HCT116 (cell line): ENCODE data around the gene KRT6A.

Experiments
- EZH2phosphoT487 ChIP-seq: fragments of 200-600 bp; IDR thresholded peaks from 2 replicates; pipeline ENCODE4 v1.6.1; 2018; ENCODE audit warnings: antibody characterized with exemption, borderline replicate concordance
- POLR2A ChIP-seq: IDR thresholded peaks from 2 replicates; pipeline ENCODE4 v1.7.0; 2011; ENCODE audit warnings: borderline replicate concordance; ENCODE audit not compliant: insufficient read depth, insufficient read length; ENCODE audit errors: extremely low read depth
- POLR2AphosphoS5 ChIP-seq: IDR thresholded peaks from 2 replicates; pipeline ENCODE4 v1.6.1; 2011; ENCODE audit warnings: mild to moderate bottlenecking, low read depth, low read length, moderate library complexity
- SRF ChIP-seq: IDR thresholded peaks from 2 replicates; pipeline ENCODE4 v1.6.1; 2012; ENCODE audit warnings: low read depth
- TF ChIP-seq, protein P1 (sequence below): IDR thresholded peaks from 2 replicates; pipeline ENCODE4 v1.6.1; 2012; ENCODE audit warnings: low read depth
- TF ChIP-seq, protein P2 (sequence below), 3 experiments: fragments of 200-600 bp in 1 of 3; sonication (generic) in 1 of 3; IDR thresholded peaks in 2 of 3; conservative IDR thresholded peaks in 1 of 3; 2 replicates each; pipeline ENCODE4 v1.5.1; 2012 to 2017; ENCODE audit warnings: low read depth in 2 of 3, low read length in 2 of 3, antibody characterized with exemption in 1 of 3, borderline replicate concordance in 1 of 3, control low read depth in 1 of 3, mild to moderate bottlenecking in 1 of 3, mixed read lengths in 1 of 3, mixed run types in 1 of 3, moderate library complexity in 1 of 3; ENCODE audit not compliant: insufficient read depth in 1 of 3
- TF ChIP-seq, protein P3 (sequence below): IDR thresholded peaks from 2 replicates; pipeline ENCODE4 v1.6.1; 2011; ENCODE audit warnings: mild to moderate bottlenecking, low read length, moderate library complexity; ENCODE audit not compliant: insufficient replicate concordance; ENCODE audit errors: extremely low read depth

DNA sequence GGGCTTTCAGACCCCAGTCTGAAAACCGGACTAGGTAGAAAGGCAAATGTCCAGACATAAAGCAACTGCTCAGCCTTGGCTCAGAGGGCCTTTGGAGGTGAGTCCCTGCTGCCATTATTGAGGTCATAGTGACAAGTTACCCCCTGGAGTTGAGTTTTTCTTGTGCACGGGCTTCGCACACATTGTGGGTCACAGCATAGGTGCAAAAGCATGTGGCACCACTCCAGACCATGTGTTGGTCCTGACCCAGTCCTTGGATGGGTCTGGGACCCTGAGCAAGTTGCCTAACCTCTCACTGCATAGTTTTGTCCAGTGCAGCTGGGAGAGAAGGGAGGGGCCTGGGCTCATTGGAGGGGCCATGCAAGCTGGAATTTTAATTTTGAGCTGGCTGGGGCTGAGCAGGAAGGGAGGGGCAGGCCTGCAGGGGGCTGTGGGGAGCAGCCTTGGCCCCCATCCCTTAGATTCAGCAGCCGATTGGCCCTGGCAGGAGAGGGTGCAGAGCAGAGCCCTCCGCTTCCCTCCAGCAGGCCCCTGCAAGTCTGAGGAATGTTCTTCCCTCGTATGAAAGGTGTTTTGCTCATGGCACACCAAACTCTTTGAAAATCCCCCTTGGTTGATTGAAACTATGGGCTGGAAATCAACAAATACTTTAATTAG, 31.3 kb upstream of the KRT6A start:
- TF ChIP-seq, protein P1, sequence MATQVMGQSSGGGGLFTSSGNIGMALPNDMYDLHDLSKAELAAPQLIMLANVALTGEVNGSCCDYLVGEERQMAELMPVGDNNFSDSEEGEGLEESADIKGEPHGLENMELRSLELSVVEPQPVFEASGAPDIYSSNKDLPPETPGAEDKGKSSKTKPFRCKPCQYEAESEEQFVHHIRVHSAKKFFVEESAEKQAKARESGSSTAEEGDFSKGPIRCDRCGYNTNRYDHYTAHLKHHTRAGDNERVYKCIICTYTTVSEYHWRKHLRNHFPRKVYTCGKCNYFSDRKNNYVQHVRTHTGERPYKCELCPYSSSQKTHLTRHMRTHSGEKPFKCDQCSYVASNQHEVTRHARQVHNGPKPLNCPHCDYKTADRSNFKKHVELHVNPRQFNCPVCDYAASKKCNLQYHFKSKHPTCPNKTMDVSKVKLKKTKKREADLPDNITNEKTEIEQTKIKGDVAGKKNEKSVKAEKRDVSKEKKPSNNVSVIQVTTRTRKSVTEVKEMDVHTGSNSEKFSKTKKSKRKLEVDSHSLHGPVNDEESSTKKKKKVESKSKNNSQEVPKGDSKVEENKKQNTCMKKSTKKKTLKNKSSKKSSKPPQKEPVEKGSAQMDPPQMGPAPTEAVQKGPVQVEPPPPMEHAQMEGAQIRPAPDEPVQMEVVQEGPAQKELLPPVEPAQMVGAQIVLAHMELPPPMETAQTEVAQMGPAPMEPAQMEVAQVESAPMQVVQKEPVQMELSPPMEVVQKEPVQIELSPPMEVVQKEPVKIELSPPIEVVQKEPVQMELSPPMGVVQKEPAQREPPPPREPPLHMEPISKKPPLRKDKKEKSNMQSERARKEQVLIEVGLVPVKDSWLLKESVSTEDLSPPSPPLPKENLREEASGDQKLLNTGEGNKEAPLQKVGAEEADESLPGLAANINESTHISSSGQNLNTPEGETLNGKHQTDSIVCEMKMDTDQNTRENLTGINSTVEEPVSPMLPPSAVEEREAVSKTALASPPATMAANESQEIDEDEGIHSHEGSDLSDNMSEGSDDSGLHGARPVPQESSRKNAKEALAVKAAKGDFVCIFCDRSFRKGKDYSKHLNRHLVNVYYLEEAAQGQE = no peak
- TF ChIP-seq, protein P2, sequence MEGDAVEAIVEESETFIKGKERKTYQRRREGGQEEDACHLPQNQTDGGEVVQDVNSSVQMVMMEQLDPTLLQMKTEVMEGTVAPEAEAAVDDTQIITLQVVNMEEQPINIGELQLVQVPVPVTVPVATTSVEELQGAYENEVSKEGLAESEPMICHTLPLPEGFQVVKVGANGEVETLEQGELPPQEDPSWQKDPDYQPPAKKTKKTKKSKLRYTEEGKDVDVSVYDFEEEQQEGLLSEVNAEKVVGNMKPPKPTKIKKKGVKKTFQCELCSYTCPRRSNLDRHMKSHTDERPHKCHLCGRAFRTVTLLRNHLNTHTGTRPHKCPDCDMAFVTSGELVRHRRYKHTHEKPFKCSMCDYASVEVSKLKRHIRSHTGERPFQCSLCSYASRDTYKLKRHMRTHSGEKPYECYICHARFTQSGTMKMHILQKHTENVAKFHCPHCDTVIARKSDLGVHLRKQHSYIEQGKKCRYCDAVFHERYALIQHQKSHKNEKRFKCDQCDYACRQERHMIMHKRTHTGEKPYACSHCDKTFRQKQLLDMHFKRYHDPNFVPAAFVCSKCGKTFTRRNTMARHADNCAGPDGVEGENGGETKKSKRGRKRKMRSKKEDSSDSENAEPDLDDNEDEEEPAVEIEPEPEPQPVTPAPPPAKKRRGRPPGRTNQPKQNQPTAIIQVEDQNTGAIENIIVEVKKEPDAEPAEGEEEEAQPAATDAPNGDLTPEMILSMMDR (IDR thresholded peaks at IDR 0.05 in 2 of 3, conservative IDR thresholded peaks at IDR 0.05 in 1 of 3; ENCODE audit: borderline replicate concordance in 1 of 3, insufficient read depth in 1 of 3, low read depth in 2 of 3, low read length in 2 of 3) = no peak
- TF ChIP-seq POLR2AphosphoS5 (no peak), SRF (no peak), EZH2phosphoT487 (no peak), POLR2A (no peak)
- TF ChIP-seq, protein P3, sequence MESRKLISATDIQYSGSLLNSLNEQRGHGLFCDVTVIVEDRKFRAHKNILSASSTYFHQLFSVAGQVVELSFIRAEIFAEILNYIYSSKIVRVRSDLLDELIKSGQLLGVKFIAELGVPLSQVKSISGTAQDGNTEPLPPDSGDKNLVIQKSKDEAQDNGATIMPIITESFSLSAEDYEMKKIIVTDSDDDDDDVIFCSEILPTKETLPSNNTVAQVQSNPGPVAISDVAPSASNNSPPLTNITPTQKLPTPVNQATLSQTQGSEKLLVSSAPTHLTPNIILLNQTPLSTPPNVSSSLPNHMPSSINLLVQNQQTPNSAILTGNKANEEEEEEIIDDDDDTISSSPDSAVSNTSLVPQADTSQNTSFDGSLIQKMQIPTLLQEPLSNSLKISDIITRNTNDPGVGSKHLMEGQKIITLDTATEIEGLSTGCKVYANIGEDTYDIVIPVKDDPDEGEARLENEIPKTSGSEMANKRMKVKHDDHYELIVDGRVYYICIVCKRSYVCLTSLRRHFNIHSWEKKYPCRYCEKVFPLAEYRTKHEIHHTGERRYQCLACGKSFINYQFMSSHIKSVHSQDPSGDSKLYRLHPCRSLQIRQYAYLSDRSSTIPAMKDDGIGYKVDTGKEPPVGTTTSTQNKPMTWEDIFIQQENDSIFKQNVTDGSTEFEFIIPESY = no peak
